Kidney capillary endothelial cell (primary cell): Measurements from ENCODE around the gene EHF.
"Not testable (repeated sequence)": the region's sequence is repeated elsewhere in the genome, so short reads cannot be mapped to it uniquely, and the experiment has no call there.

Experiments
- DNase-seq: peaks from one replicate; pipeline ENCODE4 v3.0.0-alpha.2; 2018; ENCODE audit warnings: low spot score

EHF gene

GRCh38 chr11:34668583-34669053 lies 47.7 kb downstream of the EHF start:
- DNase-seq = no peak

- no peak for DNase-seq
Observed at GRCh38 chr11:34669458-34669857, 48.6 kb downstream of the EHF start.

- no peak for DNase-seq
Observed at GRCh38 chr11:34671117-34671516, 50.2 kb downstream of the EHF start.

- DNase-seq = no peak
Observed at GRCh38 chr11:34671946-34672345, 51.1 kb downstream of the EHF start.

- no peak for DNase-seq
Observed at GRCh38 chr11:34674038-34674437, 53.1 kb downstream of the EHF start.

GRCh38 chr11:34676227-34676626 lies 55.3 kb downstream of the EHF start:
- no peak for DNase-seq

- DNase-seq = no peak
Observed at GRCh38 chr11:34679681-34680080, 58.8 kb downstream of the EHF start.

- no peak for DNase-seq
Observed at GRCh38 chr11:34680206-34680605, 59.3 kb downstream of the EHF start.

- DNase-seq = peak; percentile 92
Observed at GRCh38 chr11:34680918-34681586, 60.2 kb downstream of the EHF start.

- DNase-seq = peak; percentile 80
Observed at GRCh38 chr11:34682825-34683224, 61.9 kb downstream of the EHF start.

GRCh38 chr11:34683396-34683795 lies 62.5 kb downstream of the EHF start:
- DNase-seq = no peak

- DNase-seq = no peak
Observed at GRCh38 chr11:34685864-34686263, 65.0 kb downstream of the EHF start.

GRCh38 chr11:34692299-34692698 lies 71.4 kb downstream of the EHF start:
- DNase-seq = not testable (repeated sequence)

GRCh38 chr11:34696862-34697261 lies 76.0 kb downstream of the EHF start:
- no peak for DNase-seq

GRCh38 chr11:34706709-34707461 lies 86.0 kb downstream of the EHF start:
- DNase-seq = no peak

GRCh38 chr11:34707462-34707840 lies 86.6 kb downstream of the EHF start:
- no peak for DNase-seq
